ENCODE measurements around the gene SMG9.

SMG9 gene

DNA sequence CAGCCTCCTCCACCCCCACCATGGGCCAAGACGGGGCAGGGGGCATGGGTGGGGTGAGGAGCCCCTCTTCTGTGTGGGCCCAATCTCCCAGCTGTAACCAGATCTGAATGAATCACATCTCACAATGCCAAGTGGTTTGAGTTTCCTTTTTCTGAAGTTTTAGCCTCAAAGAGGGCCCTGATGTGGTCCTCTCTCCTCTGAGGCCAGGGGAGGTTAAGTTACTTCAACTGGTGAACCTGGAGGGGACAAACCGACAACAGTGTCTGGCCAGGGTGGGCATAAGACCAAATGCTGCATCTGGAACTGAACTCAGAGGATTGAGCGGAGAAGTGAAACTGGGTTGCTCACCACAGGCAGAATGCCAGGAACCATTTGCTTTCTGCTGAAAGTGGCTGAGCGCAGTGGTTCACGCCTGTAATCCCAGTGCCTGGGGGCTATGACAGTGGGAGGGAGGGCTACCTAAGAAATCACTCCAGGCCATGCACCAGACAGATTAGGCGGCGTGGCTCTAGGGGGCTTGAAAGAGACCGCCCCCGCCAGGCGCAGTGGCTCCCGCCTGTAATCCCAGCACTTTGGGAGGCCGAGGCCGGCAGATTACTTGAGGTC lies 54.3 kb downstream of the SMG9 start:
- no peak overlapping the region for H3K9ac ChIP-seq (ENCODE audit: low read length)
- H2AK5ac ChIP-seq (ENCODE audit: low read length), result no peak overlapping the region
- no peak overlapping the region for H2BK5ac ChIP-seq (ENCODE audit: low read length)
- peak; percentile 44 for DNase-seq
- H3K4me3 ChIP-seq (ENCODE audit: low read length), result no peak overlapping the region
- H3K4ac ChIP-seq (ENCODE audit: low read depth, low read length), result no peak overlapping the region
- H3K4me1 ChIP-seq (ENCODE audit: control insufficient read depth, low read depth, low read length), result no peaks in the 10 kb centered on the region
- H3K18ac ChIP-seq (ENCODE audit: low read length), result no peak overlapping the region
- H3K79me2 ChIP-seq (ENCODE audit: control insufficient read depth, insufficient read depth, low read length), result no peaks in the 10 kb centered on the region
- H3K27me3 ChIP-seq (ENCODE audit: insufficient read depth, low read length, poor library complexity), result no peaks in the 10 kb centered on the region
- no peak overlapping the region for H3K4me2 ChIP-seq (ENCODE audit: low read length)
- WGBS (ENCODE audit: extremely low coverage, insufficient coverage, low lambda C conversion rate), result no CpG with 5 or more reads among the region's 13 CpGs
- H3K36me3 ChIP-seq (ENCODE audit: control insufficient read depth, insufficient read depth, low read length), result no peaks in the 10 kb centered on the region
- H3K79me1 ChIP-seq (ENCODE audit: low read length), result no peaks in the 10 kb centered on the region
- no peak overlapping the region for H4K5ac ChIP-seq (ENCODE audit: low read length)
- H2BK15ac ChIP-seq (replicated peaks; ENCODE audit: low read depth), result no peak overlapping the region
- no peak overlapping the region for H2BK120ac ChIP-seq (ENCODE audit: low read depth, low read length)
- no peak overlapping the region for H4K8ac ChIP-seq (ENCODE audit: low read depth, low read length)
- H3K56ac ChIP-seq (ENCODE audit: low read length), result no peak overlapping the region
- no peak overlapping the region for H3K27ac ChIP-seq (ENCODE audit: low read depth, low read length)
- no peak overlapping the region for H3K23ac ChIP-seq (ENCODE audit: low read length)

DNA sequence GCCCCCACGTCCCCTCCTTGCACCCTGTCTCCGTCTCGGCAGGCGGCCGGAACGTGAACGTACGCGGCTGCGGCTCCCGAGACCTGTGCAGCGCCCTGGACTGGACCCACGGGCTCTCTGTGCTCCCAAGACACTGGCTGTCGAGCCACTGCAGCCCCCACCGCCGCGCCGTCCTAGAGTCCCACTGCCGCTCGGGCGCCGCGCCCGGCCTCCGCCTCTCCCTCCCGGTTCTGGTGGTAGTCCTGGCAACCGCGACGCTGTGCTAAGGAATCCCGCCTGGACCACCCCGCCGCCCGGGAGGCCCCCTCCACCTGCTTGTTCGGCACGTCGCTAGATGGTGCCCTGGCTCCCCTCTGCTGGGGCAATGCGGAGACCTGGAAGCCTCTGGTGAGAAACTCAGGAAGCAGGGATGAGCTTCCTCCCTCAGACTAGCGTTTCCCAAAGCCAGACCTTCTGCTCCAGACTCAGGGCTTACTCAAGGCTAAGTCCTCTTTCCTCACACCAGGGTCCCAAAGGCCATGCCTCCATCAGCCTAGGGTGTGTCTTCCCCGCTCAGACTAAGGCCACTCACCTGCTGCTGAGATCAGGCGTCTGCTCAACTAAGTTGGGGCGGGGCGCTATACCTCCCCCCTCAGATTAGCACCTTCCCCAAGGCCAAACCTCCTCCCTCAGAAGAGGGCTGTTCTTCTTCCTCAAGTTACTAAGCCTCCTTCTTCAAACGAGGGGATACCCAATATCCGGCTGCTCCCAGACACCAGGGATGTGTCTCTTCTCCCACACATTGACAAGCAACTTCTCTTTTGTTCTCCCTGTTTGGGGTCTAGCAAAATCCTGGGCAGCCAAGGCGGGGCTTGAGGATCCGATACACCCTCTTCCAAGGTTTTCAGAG lies 55.0 kb downstream of the SMG9 start:
- Histone ChIP-seq H2BK5ac (ENCODE audit: low read length) (no peak overlapping the region), H3K79me2 (ENCODE audit: control insufficient read depth, insufficient read depth, low read length) (no peaks in the 10 kb centered on the region), H3K4me1 (ENCODE audit: control insufficient read depth, low read depth, low read length) (no peaks in the 10 kb centered on the region), H3K27me3 (ENCODE audit: insufficient read depth, low read length, poor library complexity) (no peaks in the 10 kb centered on the region), H4K5ac (ENCODE audit: low read length) (no peak overlapping the region), H2BK120ac (ENCODE audit: low read depth, low read length) (no peak overlapping the region), H3K4me2 (ENCODE audit: low read length) (no peak overlapping the region), H3K27ac (ENCODE audit: low read depth, low read length) (no peak overlapping the region), H3K4ac (ENCODE audit: low read depth, low read length) (no peak overlapping the region), H3K18ac (ENCODE audit: low read length) (no peak overlapping the region), H3K23ac (ENCODE audit: low read length) (no peak overlapping the region), H3K56ac (ENCODE audit: low read length) (no peak overlapping the region), H2BK15ac (replicated peaks; ENCODE audit: low read depth) (no peak overlapping the region), H4K8ac (ENCODE audit: low read depth, low read length) (no peak overlapping the region), H3K36me3 (ENCODE audit: control insufficient read depth, insufficient read depth, low read length) (no peaks in the 10 kb centered on the region), H3K79me1 (ENCODE audit: low read length) (no peaks in the 10 kb centered on the region), H3K4me3 (ENCODE audit: low read length) (no peak overlapping the region), H3K9ac (ENCODE audit: low read length) (no peak overlapping the region), H2AK5ac (ENCODE audit: low read length) (no peak overlapping the region)
- WGBS (ENCODE audit: extremely low coverage, insufficient coverage, low lambda C conversion rate), result no CpG with 5 or more reads among the region's 46 CpGs
- DNase-seq, result peak; percentile 75

DNA sequence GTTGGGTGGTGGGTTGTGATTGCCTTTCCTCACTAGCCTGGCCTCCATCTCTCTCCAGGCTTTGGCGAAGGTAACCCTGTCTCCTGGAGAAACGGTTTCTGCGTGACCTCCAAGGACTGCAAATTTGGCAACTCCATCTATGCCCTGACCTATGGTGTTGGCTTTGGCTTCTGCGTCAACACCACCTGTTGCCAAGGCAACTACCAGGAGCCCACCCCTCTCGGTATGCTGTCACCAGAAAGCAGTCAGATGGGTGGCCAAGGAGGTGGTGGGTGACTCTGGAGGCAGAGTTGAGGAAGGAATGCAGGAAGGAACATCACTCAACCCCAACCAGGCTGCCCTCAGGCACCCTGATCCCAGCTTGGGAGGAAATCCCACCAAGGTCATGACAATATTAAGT lies 57.5 kb downstream of the SMG9 start:
- H3K9ac ChIP-seq (ENCODE audit: low read length), result no peak overlapping the region
- WGBS (ENCODE audit: extremely low coverage, insufficient coverage, low lambda C conversion rate), result no CpG with 5 or more reads among the region's 5 CpGs
- H2BK5ac ChIP-seq (ENCODE audit: low read length), result no peak overlapping the region
- no peak for DNase-seq
- H3K27me3 ChIP-seq (ENCODE audit: insufficient read depth, low read length, poor library complexity), result no peaks in the 10 kb centered on the region
- H3K4ac ChIP-seq (ENCODE audit: low read depth, low read length), result no peak overlapping the region
- H2BK120ac ChIP-seq (ENCODE audit: low read depth, low read length), result no peak overlapping the region
- H3K18ac ChIP-seq (ENCODE audit: low read length), result no peak overlapping the region
- H2AK5ac ChIP-seq (ENCODE audit: low read length), result no peak overlapping the region
- no peak overlapping the region for H4K5ac ChIP-seq (ENCODE audit: low read length)
- no peak overlapping the region for H3K27ac ChIP-seq (ENCODE audit: low read depth, low read length)
- H2BK15ac ChIP-seq (replicated peaks; ENCODE audit: low read depth), result no peak overlapping the region
- H4K8ac ChIP-seq (ENCODE audit: low read depth, low read length), result no peak overlapping the region
- no peaks in the 10 kb centered on the region for H3K79me2 ChIP-seq (ENCODE audit: control insufficient read depth, insufficient read depth, low read length)
- H3K23ac ChIP-seq (ENCODE audit: low read length), result no peak overlapping the region
- H3K4me2 ChIP-seq (ENCODE audit: low read length), result no peak overlapping the region
- no peaks in the 10 kb centered on the region for H3K79me1 ChIP-seq (ENCODE audit: low read length)
- no peaks in the 10 kb centered on the region for H3K36me3 ChIP-seq (ENCODE audit: control insufficient read depth, insufficient read depth, low read length)
- H3K4me3 ChIP-seq (ENCODE audit: low read length), result no peak overlapping the region
- H3K4me1 ChIP-seq (ENCODE audit: control insufficient read depth, low read depth, low read length), result no peaks in the 10 kb centered on the region
- no peak overlapping the region for H3K56ac ChIP-seq (ENCODE audit: low read length)

DNA sequence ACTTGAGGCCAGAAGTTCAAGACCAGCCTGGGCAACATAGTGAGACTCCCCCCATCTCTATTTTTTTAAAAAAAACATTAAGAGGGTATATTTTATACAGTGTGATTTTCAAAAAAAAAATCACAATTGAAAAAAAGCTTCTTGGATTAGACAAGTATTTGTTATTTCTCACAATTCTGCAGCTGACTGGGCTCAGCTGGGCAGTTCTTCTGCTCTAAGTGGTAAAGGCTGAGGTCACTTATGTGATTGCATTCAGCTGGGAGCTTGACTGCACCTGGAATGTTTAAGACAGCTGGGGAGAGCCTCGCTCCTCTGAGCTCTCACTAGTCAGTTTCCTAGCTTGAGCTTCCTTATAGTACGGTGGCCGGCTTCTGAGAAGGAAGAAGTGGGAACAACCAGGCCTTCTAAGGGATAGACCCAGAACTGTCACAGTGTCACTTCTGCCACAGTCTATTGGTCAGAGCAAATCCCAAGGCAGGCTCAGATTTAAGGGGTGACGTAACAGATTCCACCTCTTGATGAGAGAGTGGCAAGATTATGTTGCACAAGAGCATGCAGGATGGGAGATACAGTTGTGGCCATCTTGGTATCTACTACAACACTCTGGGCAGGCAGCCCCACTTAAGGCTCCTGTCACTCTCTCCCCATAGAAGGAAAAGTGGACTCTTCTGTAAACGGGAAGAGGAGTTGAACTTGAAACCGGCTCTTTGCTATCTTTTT lies 58.6 kb downstream of the SMG9 start:
- Histone ChIP-seq H3K4me2 (ENCODE audit: low read length) (no peak overlapping the region), H2BK15ac (replicated peaks; ENCODE audit: low read depth) (no peak overlapping the region), H3K56ac (ENCODE audit: low read length) (no peak overlapping the region), H3K4ac (ENCODE audit: low read depth, low read length) (no peak overlapping the region), H3K79me1 (ENCODE audit: low read length) (no peaks in the 10 kb centered on the region), H3K4me3 (ENCODE audit: low read length) (no peak overlapping the region), H3K36me3 (ENCODE audit: control insufficient read depth, insufficient read depth, low read length) (no peaks in the 10 kb centered on the region), H3K4me1 (ENCODE audit: control insufficient read depth, low read depth, low read length) (no peaks in the 10 kb centered on the region), H4K8ac (ENCODE audit: low read depth, low read length) (no peak overlapping the region), H3K79me2 (ENCODE audit: control insufficient read depth, insufficient read depth, low read length) (no peaks in the 10 kb centered on the region), H3K23ac (ENCODE audit: low read length) (no peak overlapping the region), H3K9ac (ENCODE audit: low read length) (no peak overlapping the region), H3K27ac (ENCODE audit: low read depth, low read length) (no peak overlapping the region), H2AK5ac (ENCODE audit: low read length) (no peak overlapping the region), H2BK120ac (ENCODE audit: low read depth, low read length) (no peak overlapping the region), H4K5ac (ENCODE audit: low read length) (no peak overlapping the region), H3K18ac (ENCODE audit: low read length) (no peak overlapping the region), H2BK5ac (ENCODE audit: low read length) (no peak overlapping the region), H3K27me3 (ENCODE audit: insufficient read depth, low read length, poor library complexity) (no peaks in the 10 kb centered on the region)
- DNase-seq, result no peak
- no CpG with 5 or more reads among the region's 6 CpGs for WGBS (ENCODE audit: extremely low coverage, insufficient coverage, low lambda C conversion rate)

DNA sequence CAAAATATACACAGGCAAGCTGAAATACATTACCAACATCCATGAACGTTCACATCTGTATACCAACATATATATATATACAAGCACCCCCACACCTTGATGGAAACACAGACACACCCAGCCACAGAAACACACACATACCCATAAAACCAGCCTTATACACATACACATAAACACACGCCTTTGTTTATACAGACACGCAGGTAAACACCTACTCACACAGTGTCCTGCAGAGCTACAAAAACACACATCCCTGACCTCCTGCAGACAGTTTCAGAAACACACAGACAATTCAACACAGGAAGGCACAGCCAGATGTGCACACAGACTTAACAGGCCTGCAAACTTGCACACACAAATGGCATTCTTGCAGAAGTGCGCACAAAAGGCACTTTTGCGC lies 60.2 kb downstream of the SMG9 start:
- no peaks in the 10 kb centered on the region for H3K36me3 ChIP-seq (ENCODE audit: control insufficient read depth, insufficient read depth, low read length)
- no peaks in the 10 kb centered on the region for H3K79me2 ChIP-seq (ENCODE audit: control insufficient read depth, insufficient read depth, low read length)
- H3K23ac ChIP-seq (ENCODE audit: low read length), result no peak overlapping the region
- no peak overlapping the region for H3K4me3 ChIP-seq (ENCODE audit: low read length)
- H3K27ac ChIP-seq (ENCODE audit: low read depth, low read length), result no peak overlapping the region
- no peak overlapping the region for H2BK5ac ChIP-seq (ENCODE audit: low read length)
- H3K4me1 ChIP-seq (ENCODE audit: control insufficient read depth, low read depth, low read length), result no peaks in the 10 kb centered on the region
- H3K4ac ChIP-seq (ENCODE audit: low read depth, low read length), result no peak overlapping the region
- H3K56ac ChIP-seq (ENCODE audit: low read length), result no peak overlapping the region
- H4K5ac ChIP-seq (ENCODE audit: low read length), result no peak overlapping the region
- H3K18ac ChIP-seq (ENCODE audit: low read length), result no peak overlapping the region
- H4K8ac ChIP-seq (ENCODE audit: low read depth, low read length), result no peak overlapping the region
- no peak overlapping the region for H3K9ac ChIP-seq (ENCODE audit: low read length)
- H2AK5ac ChIP-seq (ENCODE audit: low read length), result no peak overlapping the region
- no peak for DNase-seq
- H3K27me3 ChIP-seq (ENCODE audit: insufficient read depth, low read length, poor library complexity), result no peaks in the 10 kb centered on the region
- no peak overlapping the region for H2BK120ac ChIP-seq (ENCODE audit: low read depth, low read length)
- H3K79me1 ChIP-seq (ENCODE audit: low read length), result no peaks in the 10 kb centered on the region
- H2BK15ac ChIP-seq (replicated peaks; ENCODE audit: low read depth), result no peak overlapping the region
- no CpG with 5 or more reads among the region's 5 CpGs for WGBS (ENCODE audit: extremely low coverage, insufficient coverage, low lambda C conversion rate)
- H3K4me2 ChIP-seq (ENCODE audit: low read length), result no peak overlapping the region
